Cardiac fibroblast (primary cell): ENCODE results near the gene ONECUT3.

ENCODE experiments used
- DNase-seq, 2 donors: peaks; one replicate each; pipeline versions ENCODE4 v3.0.0 to v3.0.0-alpha.2; 2010; ENCODE audit warnings: low read depth in 2 of 2
- H3K4me3 ChIP-seq, 2 donors: replicated peaks in 1 of 2; 1 replicate in 1 of 2; 2 replicates in 1 of 2; pipeline ENCODE4 v1.5.1; 2011; ENCODE audit warnings: low read depth in 2 of 2, low read length in 2 of 2, mild to moderate bottlenecking in 2 of 2, moderate library complexity in 1 of 2
- CTCF ChIP-seq: IDR thresholded peaks from one replicate; pipeline ENCODE4 v1.5.1; 2011; ENCODE audit warnings: low read depth, mild to moderate bottlenecking, low read length, inconsistent platforms

ONECUT3 gene

GRCh38 chr19:1817553-1818179 lies 64.4 kb downstream of the ONECUT3 start:
- DNase-seq, result no peak
- H3K4me3 ChIP-seq, result no peak overlapping the region
- no peak for TF ChIP-seq CTCF

GRCh38 chr19:1818549-1819195 lies 65.4 kb downstream of the ONECUT3 start:
- no peak overlapping the region for H3K4me3 ChIP-seq
- DNase-seq, result no peak
- no peak for TF ChIP-seq CTCF

- no peak overlapping the region for H3K4me3 ChIP-seq
- no peak for TF ChIP-seq CTCF
- DNase-seq, result no peak
Observed at GRCh38 chr19:1819341-1820255, 66.3 kb downstream of the ONECUT3 start.

GRCh38 chr19:1822210-1822609 lies 68.9 kb downstream of the ONECUT3 start:
- no peak for TF ChIP-seq CTCF
- DNase-seq, result no peak
- H3K4me3 ChIP-seq, result no peak overlapping the region

GRCh38 chr19:1823020-1823419 lies 69.7 kb downstream of the ONECUT3 start:
- DNase-seq, result no peak
- TF ChIP-seq CTCF, result no peak
- H3K4me3 ChIP-seq, result no peak overlapping the region

GRCh38 chr19:1823539-1824251 lies 70.4 kb downstream of the ONECUT3 start:
- DNase-seq, result no peak
- no peak for TF ChIP-seq CTCF
- H3K4me3 ChIP-seq, result no peak overlapping the region
